HG02973 (cell line): ENCODE results near the gene BCL7A.
A peak's percentile ranks its signal among the peaks of the same experiment; 100 is the strongest.
"Not testable (repeated sequence)": the region's sequence is repeated elsewhere in the genome, so short reads cannot be mapped to it uniquely, and the experiment has no call there.

ENCODE experiments used
- ATAC-seq: cut with Tn5 transposase; IDR thresholded peaks from one replicate; pipeline ENCODE4 v1.9.1; 2021; ENCODE audit warnings: moderate library complexity; ENCODE audit not compliant: unreplicated experiment

BCL7A gene

DNA sequence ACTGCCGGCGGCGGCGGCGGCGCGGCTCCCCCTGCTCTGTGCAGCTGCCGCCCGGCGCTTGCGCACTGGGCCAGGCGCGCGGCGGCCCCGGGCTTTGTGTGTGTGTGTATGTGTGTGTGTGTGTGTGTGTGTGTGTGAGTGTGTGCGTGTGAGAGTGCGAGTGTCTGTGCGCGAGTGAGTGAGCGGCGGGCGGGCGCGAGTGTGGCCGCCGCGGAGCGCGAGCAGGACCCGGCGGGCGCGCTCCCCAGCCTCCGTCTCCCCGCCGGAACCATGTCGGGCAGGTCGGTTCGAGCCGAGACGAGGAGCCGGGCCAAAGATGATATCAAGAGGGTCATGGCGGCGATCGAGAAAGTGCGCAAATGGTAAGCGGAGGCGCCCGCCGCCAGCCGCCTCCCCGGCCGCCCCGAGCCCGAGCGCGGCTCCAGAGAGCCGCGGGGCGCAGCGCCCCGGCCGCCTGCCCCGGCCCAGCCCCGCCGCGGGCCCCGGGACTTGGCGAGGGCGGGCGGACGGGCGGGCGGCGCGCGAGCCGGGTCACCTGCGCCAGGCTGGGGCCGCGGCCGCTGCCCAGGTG, at the start of gene BCL7A:
Gene BCL7A (plus strand): TSS at position 63 of the 571 bp plus-strand sequence. CDS start 208 bp downstream, at position 271.
- ATAC-seq, result no peak

DNA sequence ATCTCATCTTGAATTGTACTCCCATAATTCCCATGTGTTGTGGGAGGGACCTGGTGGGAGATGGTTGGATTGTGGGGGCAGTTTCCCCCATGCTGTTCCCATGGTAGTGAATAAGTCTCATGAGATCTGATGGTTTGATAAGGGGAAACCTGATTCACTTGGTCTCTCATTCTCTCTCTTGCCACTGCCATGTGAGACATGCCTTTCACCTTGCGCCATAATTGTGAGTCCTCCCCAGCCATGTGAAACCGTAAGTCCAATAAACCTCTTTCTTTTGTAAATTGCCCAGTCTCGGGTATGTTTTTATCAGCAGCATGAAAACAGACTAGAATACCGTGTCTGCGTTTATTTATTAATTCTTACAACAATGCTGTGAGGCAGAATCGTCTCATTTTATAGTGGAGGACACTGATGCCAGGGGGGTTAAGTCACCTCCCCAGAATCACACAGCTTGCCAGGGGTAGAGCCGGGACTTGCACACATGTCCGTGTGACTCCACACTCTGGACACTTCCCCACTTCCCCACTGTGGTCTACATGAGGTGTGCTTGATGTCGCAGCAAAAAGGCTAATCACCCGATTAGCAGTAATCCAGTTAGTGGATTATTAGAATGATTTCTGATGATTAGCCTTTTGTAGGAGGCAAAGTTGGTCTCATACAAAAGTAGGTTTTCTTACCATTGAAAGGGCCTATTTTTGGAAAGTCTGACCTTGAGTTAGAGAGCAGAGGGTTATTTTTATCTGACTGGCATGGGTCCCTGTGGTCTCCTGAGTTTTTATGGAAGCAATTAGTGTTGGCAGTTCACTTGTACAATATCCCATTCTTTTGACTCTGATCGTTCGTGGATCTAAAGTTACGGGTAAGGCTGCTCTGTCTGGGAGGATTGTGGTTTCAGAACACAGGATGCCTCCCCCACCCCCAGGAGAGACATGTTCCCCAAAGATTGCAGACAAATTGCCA, 47.4 kb upstream of the BCL7A start:
- ATAC-seq, result no peak

DNA sequence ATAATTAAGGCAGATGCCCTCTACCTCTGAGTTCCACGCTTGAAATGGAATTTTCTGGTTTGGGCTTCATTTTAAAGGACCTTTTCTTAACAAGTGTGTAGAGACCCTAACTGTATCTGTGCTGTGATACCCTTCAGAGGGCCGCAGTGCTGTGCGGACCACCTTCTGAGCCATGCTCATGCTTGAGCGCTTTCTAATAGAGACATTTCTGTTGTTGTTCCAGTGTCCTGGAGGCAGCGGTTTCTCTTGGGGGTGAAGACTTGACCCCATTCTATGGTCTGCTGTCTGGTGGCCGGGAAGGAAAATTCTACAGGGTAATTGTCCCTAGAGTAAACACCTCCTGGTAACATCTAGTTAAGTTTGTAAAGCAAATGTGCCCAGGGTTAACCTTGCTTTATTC, 46.7 kb upstream of the BCL7A start:
- no peak for ATAC-seq

DNA sequence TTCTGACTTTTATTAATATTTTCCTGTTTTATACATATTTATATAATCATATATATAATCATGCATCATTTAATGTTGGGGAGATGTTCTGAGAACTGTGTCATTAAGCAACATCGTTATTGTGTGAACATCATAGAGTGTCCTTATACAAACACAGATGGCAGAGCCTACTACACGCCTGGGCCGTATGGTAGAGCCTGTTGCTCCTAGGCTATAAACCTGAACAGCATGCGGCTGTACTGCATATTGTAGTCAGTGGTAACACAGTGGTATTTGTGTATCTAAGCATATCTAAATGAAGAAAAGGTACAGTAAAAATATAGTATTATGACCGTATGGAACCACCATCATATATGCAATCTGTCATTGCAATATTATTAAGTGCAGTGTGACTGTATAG, 44.7 kb upstream of the BCL7A start:
- ATAC-seq, result no peak

DNA sequence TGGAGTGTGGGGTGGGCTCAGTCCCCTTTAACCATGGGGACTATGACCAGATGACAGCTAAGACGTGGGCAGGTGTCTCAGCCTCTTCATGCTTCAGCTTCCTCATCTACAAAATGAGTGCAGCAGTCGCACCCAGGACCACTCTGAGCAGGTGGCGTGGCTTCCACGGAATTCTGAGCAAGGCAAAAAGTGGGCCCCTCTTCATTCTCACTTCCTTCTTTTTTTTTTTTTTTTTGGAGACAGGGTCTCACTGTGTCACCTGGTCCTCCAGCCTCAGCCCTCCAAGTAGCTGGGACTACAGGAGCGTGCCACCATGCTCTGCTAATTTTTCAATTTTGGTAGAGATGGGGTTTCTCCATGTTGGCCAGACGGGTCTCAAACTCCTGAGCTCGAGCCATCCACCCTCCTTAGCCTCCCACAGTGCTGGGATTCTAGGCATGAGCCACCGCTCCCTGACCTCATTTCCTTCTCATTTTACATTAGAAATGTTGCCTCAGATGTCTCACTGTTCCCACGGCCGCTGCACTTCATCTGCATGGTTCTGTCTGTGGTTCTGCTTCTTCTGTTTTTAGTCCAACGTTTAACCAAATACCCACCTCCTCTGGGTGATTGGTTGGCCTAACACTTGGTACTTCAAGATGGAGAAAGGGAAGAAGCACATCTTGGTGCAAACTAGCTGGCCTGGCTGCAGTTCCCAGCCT, 41.3 kb upstream of the BCL7A start:
- no peak for ATAC-seq

DNA sequence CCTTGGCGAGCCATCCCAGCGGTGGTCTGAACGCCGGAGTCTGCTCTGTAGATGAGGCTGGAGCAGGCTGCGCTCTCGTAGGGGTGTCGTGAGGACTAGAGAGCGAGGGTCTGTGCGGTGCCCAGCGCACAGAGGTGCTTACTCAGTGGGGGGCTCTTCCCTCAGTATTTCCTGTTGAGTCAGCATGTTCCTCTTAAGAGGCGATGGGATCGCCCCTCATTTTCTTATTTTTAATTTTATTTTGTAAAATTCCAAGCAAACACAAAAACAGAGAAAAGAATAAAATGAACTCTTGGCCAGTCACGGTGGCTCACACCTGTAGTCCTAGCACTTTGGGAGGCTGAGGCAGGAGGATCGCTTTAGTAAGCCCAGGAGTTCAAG, 40.8 kb upstream of the BCL7A start:
- no peak for ATAC-seq

DNA sequence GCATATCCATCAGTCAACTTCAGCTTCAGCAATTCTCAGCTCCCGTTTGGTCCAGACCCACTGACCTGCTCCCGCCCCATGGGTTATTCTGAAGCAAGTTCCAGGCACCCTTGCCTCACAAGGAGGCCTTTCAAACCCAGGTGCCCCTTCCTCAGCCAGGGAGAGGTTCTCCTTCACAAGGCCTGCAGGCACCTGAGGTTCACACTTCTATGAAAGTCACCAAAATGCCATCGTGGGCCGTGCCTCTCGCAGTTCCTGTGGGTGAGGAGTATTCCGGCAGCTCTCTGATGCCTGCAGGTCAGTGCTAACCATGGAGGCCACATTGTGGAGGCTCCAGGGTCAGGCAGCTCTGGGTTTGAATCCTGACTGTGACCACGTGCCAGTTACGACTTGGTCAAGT, 40.2 kb upstream of the BCL7A start:
- ATAC-seq, result no peak

DNA sequence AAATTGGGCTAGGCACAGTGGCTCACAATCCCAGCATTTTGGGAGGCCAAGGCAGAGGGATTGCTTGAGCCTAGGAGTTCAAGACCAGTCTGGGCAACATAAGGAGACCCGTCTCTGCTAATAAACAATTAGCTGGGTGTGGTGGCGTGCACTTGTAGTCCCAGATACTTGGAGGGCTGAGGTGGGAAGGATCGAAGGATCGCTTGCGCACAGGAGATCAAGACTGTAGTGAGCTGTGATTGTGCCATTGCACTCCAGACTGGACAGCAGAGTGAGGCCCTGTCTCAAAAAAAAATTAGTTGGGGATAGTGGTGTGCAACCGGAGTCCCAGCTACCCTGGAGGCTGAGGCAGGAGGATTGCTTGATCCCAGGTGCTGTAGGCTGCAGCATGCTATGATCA, 38.7 kb upstream of the BCL7A start:
- ATAC-seq, result no peak

DNA sequence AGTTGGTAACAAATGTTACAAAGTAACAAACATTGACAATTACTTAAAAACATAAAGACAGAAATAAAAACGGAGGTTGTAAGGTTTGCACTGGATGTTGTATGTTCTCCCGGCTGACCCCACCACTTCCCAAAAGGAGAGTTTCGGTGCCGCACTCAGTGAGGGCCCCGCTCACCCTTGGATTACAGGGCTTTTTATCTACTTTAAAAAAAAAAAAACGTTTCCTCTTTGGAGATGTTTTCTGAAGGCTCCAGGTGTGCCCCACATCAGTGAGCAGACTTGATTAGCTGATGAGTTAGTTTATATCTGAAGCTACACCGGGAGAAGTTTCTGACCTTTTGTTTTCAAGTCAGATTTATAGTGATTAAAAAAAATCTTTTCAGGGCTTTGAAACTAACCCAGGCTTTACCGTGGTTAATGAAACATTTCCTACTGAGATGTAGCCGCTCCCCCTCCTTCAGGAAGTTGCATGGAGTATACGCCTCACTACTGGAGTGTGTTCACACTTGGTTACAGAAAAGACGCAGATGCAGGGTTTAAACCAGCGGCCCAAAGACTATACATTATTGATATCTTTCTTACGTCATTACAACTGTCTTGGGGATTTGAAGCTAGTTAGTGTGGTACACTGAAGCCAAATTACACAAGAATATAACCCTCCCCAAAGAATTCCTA, 38.0 kb upstream of the BCL7A start:
- no peak for ATAC-seq

DNA sequence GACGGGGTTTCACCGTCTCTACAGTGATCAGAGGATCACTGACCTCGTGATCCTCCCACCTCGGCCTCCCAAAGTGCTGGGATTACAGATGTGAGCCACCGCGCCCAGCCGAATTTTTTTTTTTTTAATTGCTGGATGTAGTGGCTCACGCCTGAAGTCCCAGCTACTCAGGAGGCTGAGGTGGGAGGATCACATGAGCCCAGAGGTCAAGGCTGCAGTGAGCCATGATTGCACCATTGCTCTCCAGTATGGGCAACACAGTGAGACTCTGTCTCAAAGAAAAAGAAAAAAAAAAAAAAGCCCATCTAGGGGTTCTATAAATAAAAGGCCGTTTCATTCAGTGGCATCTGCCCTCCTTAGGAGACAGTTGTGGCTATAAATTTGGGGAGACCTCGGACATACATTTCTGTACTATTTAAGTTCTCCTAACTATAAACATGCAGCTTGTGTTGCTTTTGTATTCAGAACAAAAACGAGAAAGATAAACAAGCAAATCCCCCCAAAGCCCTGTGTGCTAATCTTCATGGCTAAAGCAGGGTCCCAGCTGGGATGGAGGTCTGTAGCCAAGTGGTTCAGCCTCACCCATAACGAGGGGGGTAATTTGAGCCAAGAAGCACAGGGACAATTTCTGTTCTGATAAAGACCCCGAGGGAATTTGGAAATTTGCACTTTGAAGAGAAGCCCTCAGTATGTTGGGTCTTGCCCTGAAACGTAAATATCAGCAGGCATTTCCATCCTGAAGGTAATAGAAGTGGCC, 35.0 kb upstream of the BCL7A start:
- ATAC-seq, result no peak

DNA sequence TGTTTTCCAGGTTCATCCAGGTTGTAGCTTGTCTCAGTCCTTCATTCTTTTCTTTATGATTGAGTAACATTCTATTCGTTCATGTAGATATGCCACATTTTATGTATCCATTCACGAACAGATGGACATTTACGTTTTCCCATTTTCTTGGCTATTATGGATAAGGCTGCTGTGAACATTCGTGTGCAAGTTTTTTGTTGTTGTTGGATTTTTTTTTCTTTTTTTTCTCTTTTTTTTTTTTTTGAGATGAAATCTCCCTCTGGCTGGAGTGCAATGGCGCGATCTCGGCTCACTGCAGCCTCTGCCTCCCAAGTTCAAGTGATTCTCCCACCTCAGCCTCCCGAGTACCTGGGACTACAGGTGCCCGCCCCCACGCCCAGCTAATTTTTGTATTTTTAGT, 33.2 kb upstream of the BCL7A start:
- not testable (repeated sequence) for ATAC-seq

DNA sequence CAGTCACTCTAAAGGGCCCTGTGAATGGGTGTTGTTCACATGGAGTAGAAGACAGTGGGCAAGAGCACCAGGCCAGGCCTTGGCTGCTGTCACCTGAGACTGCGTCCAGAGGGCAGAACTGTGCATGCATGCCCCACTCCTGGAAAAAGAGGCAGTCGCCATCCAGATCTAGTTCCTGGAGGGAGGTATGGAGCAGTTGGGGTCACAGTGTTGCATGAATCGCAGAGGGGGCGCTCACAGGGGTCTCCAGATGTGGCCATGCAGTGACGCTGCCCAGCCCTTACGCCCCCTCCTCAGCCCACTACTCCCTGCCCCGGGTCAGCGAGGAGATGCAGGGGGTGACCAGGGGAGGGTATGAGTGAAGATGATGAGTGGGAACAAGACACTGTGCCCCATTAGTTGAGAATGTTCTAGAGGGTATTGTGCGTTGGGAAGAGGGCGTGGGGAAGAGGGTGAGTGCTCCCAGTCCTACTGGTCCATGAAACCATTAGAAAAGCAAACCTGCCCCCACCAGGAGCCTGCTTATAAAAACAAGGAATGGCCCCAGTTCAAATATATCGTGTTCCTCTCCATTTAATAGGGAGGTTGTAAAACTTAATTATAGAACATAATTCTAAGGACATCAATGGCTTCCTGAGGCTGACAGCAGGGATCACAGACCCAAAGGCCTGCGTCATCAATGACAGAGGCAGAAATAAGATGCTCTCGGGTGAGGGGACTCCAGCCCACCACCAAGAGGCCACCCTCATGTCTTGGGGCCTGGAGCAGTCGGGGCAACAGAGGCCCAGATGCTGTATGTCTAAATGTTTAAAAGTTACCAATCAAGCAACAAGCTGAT, 32.2 kb upstream of the BCL7A start:
- no peak for ATAC-seq

DNA sequence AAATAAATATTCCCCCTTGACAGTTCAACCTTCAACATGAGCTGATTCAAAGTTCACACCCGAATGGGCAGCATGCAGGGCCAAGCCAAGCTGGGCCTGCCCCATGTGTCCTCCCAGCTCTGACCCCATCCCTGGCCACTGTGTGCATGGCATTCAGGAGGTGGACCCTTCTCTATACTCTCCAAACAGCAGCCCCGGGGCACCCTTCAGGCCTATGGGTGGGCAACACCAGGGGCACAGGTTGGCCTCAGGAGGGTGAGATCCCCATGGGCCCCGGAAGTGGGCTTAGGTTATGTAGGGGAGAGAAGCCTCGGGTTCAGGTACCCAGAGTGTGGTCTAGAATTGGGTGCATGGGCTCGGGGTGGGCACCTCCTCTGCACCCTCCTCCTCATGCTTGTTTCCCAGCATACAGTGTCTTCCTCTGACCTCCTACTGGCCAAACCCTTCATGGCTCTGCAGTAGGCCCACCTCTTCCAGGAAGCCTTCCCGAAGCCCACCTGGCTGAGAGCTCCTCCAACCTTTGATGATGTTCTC, 31.5 kb upstream of the BCL7A start:
- no peak for ATAC-seq

DNA sequence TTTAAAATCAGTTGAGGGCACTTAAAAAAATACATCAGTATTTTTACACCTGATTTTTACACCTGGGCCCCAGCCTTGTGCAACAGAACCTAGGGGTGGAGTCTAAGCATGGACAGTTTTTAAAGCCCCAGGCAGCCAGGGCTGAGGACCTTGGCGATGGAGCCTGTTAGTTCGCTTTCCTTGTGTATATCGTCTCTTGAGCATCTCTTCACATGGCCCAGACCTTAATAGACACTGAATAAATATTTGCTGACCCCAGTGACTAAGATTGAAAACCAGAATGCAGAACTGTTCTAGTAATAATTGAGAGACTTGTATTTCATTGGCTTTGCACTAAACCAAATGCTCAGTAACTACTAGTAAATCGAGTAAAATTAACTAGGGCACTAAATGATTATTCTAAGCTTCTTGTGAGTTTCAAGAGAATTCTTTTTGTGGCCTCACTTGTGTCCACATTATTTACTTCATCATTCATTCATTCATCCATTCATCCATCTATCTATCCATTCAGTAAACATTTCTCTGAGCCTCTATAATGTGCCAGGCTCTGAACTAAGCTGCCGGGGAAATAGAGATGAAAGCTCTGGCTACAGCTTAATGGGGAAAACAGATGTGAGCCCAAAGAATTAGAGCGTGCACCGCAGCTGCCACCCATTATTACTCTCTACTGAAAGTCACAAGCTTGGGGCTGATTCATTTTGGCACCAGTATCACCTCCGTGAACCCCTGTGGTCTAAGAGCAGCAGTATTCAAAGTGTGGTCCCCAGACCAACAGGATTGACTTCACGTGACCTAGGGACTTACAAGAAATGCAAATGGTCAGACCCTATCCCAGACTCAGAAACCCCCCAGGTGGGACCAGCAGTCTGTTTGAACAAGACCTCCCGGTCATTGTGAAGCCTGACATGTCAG, 30.7 kb upstream of the BCL7A start:
- ATAC-seq, result peak; percentile 73

DNA sequence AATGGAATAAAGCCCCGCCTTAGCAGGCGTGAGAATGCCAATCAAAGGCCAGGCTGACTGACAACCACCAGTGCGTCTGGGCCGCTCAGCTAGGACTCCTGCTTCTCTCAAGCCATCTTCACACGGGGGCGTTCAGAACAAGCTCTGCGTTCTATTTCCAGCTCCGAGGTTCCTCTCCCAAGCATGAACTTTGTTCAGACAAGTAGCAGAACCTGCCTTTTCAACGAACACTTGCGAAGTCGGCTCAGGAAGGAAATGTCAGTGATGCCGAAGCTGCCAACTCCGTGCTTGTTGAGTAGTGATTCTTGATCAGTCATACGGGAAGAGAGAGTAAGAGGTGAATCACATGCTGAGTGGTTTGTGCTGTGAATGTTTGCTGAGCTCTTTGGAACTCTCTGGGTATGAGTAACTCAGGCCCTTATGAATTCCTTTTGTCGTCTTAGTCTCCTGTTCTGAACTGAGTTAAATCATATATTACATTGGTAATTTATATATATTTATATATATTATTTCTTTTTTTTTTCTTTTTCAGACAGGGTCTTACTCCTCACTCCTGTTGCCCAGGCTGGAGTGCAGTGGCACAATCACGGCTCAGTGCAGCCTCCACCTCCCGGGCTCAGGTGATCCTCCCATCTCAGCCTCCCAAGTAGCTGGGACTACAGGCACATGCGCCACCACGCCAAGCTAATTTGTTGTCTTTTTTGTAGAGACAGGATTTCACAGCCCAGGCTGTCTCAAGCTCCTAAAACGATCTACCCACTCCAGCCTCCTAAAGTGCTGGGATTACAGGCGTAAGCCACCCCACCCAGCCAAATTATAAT, 29.4 kb upstream of the BCL7A start:
- peak; percentile 73 for ATAC-seq

DNA sequence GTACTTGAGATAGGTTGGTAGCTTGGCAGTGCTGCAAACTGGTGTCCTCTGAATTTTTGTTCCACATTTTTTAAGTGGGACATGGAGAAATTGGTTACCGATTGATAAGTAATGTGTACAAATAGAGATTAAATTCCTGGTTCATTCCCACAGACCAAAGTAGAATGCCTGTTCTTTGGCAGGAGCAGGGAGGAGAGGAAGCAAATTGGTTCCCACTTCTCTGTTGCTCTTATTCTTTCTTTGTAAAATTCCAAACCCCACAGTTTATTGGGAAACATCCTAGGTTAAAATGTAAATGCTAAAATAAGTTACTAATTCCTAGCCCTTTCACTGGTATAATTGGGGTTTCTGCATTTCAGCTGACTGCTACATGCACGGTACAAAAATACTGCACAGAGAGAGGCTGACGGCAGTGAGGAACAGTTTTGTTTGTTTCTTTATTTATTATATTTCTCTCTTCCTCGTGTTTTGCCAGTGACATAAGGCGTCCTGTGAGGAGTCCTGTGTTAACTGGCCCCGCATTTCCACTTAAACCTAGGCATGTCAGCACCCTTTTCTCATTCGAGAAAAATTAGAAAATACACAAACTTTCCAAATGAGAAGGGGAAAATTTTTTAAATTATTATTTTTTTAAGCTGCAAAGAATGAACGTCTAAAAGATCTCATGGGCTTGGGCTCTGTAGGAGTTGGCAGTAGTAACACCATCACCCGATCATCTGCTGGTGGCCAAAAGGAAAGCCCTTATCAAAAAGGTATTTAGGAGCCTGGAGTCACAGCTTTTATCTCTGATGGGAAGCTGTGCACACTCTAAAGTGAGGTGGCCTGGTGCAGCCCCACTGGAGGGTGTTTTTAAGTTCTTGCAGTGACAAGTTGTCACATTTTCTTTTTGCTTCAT, 25.4 kb upstream of the BCL7A start:
- no peak for ATAC-seq
